Femur (tissue), 1 donor: ENCODE measurements around the gene ERP27.

Experiments used
- DNase-seq: peaks from one replicate; pipeline ENCODE4 v3.0.0-alpha.2; 2017

Gene ERP27

DNA sequence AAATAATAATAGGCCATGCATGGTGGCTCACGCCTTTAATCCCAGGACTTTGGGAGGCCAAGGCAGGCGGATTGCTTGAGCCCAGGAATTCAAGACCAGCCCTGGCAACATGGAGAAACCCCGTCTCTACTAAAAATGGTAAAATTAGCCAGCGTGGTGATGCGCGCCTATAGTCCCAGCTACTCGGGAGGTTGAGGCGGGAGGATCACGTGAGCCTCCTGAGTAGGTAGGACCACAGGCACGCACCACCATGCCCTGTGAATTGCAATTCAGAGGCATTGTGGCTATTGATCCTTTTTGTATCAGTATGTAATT, 20.7 kb upstream of the ERP27 start:
- no peak for DNase-seq

DNA sequence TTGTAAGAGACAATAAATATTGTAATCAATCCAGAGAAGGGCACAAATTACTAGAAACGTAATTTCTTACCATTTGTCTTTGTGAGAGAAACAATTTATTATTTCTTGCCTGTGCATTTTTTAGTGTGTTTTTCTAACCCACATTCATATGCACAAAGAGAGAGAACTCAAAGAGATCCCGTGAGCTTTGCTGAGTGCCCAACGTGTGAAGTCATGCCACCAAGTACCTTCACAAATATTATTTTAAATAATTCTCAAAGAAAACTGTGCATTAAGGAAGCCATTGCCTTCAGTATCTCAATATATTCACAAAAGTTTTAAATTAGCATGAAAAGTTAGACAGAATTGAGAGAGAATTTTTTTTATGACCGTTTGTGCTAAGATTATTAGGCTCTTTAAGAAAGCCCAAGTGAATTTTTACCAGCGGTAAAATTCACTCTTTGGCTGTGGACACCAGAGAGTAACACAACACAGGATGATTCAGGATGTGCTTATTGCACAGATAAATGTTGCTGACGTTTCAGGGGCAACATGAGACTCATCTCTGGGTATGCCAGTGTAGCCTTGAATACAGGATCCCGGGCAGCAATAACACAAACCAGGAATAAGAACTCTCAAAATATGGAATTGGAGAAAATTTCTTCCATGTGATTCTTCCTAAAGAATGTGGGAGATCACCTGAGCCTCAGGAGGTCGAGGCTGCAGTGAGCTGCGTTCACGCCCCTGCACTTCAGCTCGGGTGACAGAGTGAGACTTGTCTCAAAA, 20.2 kb upstream of the ERP27 start:
- DNase-seq = no peak

- DNase-seq = no peak
These were observed 19.3 kb upstream of the ERP27 start for GRCh38 chr12:14957551-14958168.

- no peak for DNase-seq
These were observed 18.6 kb upstream of the ERP27 start for GRCh38 chr12:14956905-14957304.

- no peak for DNase-seq
These were observed 17.9 kb upstream of the ERP27 start for GRCh38 chr12:14956024-14956891.

GRCh38 chr12:14954269-14954668, 15.9 kb upstream of the ERP27 start:
- no peak for DNase-seq

GRCh38 chr12:14953752-14954151, 15.4 kb upstream of the ERP27 start:
- DNase-seq = no peak

DNA sequence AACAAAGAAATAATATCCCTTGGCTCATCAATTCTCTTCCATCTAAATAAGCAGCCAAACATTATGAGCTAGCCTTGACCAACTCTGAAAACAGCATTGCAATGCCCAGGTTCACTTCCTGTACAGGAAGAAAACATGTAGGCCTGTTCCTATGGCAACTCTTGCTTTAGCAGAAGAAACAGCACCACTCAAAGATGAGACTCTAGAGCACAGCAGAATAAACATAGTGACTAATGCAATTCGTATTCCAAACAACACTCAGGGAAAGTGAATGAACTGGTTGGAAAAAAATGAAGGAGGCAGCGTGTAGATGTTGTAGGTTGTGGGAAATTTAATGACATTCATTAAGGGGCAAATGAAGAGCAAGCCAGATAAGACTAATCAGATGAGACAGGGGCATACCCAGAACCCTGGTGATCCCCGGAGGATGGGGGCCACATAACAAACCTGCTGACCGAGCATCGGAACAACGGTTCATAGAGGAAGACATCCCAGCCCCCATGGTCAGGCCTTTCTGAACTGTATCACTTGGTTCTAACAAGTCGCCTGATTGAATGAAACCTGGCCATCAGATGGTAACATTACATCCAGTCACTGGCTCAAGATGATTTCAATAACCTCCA, 14.1 kb upstream of the ERP27 start:
- DNase-seq = no peak

- DNase-seq = no peak
These were observed 13.5 kb upstream of the ERP27 start for GRCh38 chr12:14951851-14952250.

DNA sequence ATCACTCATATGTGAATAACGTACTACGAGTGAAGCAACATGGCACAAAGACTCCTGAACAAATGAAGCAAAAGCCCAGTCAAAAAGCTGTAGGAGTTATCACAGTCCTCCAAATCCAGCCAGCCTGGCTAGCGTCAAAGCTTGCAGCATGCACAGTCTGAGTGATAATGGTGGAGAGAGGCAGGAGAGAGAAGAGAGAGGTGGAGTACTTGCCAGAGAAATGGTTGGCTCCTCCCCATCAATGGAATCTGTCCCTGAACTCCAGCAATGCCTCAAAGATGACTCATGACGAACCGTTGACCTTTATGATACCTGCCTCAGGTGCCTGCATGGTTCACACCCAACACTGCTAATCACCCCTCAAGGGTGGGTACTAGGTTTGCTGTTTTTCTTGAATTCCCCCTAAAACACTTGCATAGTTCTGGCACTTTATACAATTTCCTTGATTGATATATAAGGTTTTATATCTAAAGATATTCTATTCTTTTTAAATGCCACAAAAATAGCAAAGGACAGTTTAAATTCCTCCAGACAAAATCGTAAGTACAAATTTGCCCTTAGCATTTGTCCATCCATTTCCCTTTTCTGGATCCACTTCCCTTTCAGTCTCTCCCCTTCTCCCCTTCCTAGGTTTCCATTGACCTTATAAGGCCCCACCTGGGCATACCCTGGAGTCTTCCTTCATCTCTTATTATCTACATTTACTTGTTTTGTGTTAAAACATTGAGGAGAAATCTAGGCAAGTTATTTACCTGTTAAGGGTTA, 12.8 kb upstream of the ERP27 start:
- no peak for DNase-seq

- no peak for DNase-seq
These were observed 12.1 kb upstream of the ERP27 start for GRCh38 chr12:14950421-14950820.

- no peak for DNase-seq
These were observed 11.3 kb upstream of the ERP27 start for GRCh38 chr12:14949631-14950030.

DNA sequence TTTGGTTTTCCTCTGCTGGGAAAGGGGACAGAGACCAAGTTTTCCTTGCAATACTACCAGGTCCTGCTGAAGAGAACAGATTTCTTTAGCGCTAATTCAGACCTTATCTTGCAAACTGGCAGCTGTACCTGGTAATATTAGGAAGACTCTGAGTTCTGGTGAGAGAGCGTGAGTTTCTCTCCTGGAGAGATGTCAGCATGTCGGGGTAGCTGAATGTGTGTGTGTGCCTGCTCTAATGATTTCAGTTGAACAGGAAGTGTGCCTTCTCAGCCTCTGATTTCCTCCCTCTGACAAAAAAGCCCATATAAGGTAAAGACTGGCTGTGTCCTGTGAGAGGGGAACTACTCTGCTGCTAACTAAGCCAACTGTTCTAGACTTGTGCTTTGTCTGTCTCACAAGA, 10.3 kb upstream of the ERP27 start:
- peak; percentile 48 for DNase-seq

DNA sequence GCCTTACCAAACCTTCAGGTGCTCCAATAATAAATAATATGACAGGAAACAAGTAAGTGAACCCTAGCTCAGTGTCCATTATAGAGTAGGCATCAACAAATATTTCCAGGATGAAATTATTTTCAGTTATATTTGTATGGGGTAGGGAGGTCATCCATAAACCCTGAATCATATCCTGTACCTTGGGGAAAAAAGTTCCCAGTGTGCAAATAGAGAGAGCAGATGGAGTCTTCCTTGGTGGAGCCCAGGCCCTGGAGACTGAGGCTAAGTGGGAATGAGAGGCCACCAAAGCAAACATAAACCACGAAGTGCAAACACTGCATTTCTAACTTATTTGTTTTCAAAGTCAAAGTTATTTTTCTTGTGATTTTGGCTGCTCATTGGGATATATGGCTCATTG, 8.5 kb upstream of the ERP27 start:
- no peak for DNase-seq

DNA sequence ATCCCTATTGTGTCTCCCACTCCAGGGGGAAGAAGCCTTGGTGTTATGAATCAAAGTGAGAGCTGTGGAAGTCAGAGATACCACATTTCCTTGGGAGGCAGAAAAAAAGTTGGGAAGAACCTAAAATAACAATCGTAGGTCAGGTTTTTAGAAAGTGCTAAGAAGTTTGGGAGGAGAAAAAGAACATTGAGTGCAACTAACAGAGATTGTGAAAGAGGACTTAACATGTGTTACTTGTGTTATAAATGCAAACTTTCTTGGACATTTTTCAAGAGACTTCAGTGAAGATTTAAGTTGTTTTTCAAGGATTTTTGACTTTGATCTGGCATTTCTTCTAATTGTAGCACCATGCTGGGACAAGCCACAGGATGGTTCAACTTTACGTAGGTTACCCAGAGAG, 7.8 kb upstream of the ERP27 start:
- DNase-seq = no peak

- DNase-seq = no peak
These were observed 4.0 kb upstream of the ERP27 start for GRCh38 chr12:14942196-14942931.

GRCh38 chr12:14941369-14941768, 3.0 kb upstream of the ERP27 start:
- no peak for DNase-seq

DNA sequence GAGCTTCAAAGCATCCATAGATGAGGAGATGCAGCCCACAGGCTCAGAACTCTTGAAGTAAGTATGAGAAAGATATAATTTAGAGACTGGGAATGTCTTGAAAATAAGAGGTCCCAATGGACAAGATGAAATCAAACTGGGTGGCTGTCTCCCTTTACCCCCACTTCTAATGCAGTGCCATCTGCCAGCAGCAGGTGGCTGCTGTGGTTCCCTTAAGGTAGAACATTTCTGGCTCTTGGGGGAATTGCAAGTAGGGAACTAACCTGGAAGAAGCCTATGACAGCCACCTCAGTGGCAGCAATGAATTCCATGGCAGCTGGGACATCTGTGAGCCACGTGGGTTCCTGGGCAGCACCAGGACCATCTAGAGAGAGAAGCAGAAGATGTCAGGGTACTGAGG, 648 bp downstream of the ERP27 start:
- no peak for DNase-seq

GRCh38 chr12:14937014-14937413, 1.3 kb downstream of the ERP27 start:
- no peak for DNase-seq

GRCh38 chr12:14936224-14936861, 2.0 kb downstream of the ERP27 start:
- no peak for DNase-seq

- no peak for DNase-seq
These were observed 3.3 kb downstream of the ERP27 start for GRCh38 chr12:14935031-14935430.

GRCh38 chr12:14934511-14934910, 3.8 kb downstream of the ERP27 start:
- DNase-seq = no peak
